DLD1 (cell line): ENCODE measurements around the gene ASNSD1.
"Not testable (repeated sequence)": the region's sequence is repeated elsewhere in the genome, so short reads cannot be mapped to it uniquely, and the experiment has no call there.

Source experiments
- in situ Hi-C: cut with HindIII; loops from 2 replicates; pipeline ENCODE4 v1.10.0; 2017; ENCODE audit warnings: low sequenced_read_pairs

Gene ASNSD1

GRCh38 chr2:189684811-189685210 is 23.6 kb downstream of the ASNSD1 start:
- in situ Hi-C loops, result no loop called here

GRCh38 chr2:189685540-189686229 is 24.4 kb downstream of the ASNSD1 start:
- in situ Hi-C loops, result no loop called here

DNA sequence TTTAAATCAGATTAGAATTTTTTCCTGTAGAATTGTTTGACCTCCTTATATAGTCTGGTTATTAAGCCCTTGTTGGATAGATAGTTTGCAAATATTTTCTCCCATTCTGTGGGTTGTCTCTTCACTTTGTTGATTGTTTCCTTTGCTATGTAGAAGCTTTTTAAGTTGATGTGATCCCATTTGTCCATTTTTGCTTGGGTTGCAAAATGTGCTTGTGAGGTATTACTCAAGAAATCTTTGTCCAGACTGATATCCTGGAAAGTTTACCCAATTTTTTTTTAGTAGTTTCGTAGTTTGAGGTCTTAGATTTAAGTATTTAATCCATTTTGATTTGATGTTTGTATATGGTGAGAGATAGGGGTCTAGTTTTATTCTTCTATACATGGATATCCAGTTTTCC is 26.5 kb downstream of the ASNSD1 start:
- in situ Hi-C loops, result not testable (repeated sequence)

GRCh38 chr2:189696223-189696622 is 35.0 kb downstream of the ASNSD1 start:
- in situ Hi-C loops, result no loop called here

DNA sequence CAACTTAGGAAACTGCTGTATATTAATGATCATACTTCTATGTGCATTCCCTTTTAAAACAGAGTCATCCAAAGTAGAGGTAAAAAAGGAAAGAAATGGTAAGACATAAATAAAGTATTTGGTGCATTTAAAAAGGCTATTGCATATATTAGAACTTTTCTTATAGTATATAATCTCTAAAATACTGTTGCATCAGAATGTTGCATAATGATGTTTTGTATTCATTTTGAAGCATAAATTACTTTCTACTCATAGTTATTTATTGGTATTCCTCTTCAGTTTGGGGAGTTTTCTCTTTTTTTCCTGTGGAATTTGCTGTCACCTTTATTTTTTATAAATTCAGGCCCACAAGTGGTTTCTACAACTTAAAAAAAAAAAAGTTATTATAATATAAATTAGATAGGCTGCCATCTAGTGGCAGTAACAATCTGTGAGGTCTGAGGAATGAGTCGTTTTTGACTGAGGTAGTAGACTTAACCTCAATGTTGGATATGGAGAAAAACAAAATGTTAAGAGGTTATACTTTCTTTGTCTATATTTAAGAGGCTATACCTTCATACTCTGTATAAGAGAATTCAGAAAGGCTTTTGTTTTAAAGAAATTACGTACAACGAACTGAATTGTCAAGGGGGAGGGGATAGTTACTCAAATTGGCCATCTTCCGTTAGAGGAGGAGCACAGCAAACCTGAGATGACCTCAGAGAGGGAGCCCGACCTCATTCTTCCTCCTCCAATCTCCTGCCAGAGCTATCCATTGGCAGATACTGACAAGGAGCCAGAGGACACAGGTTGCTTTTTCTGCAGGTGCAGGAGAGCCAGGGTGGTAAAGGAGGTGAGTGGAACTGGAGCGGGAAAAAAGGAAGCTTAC is 37.0 kb downstream of the ASNSD1 start:
- in situ Hi-C loops, result no loop called here

DNA sequence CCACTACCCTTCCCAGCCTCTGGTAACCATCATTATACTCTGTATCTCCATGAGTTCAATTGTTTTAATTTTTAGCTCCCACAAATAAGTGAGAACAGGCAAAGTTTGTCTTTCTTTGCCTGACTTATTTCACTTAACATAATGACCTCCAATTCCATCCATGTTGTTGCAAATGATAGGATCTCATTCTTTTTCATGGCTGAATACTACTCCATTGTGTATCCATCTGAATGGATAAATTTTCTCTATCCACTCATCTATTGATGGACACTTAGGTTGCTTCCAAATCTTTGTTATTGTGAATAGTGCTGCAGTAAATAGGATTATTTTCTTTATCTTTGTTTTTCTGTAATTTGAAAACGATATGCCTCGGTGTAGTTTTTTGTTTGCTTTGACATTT is 39.4 kb downstream of the ASNSD1 start:
- in situ Hi-C loops, result no loop called here

DNA sequence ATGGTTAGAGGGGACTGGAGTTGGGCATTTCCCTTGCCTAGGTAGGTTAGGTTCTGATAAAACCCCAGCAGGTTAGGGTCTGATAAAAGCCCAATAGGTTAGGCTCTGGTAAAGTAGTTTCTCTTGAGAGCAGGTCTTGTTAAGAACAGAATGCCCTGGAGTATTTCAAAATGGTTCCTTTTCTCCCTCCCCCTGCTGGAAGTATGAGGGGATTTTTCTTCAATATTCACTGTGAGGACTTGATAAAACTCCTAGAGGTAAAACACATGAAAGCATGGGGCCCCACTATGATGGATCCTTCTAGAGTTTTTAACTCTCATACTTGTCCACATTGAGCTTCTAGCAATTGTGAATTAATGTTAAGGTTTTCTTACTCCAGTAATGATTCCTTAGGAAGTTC is 40.8 kb downstream of the ASNSD1 start:
- in situ Hi-C loops, result no loop called here

GRCh38 chr2:189709501-189710221 is 48.4 kb downstream of the ASNSD1 start:
- in situ Hi-C loops, result no loop called here

DNA sequence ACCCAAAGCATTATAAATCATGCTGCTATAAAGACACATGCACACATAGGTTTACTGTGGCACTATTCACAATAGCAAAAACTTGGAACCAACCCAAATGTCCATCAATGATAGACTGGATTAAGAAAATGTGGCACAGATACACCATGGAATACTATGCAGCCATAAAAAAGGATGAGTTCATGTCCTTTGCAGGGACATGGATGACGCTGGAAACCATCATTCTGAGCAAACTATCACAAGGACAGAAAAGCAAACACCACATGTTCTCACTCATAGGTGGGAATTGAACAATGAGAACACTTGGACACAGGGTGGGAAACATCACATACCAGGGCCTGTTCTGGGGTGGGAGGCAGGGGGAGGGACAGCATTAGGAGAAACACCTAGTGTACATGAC is 56.3 kb downstream of the ASNSD1 start:
- in situ Hi-C loops, result not testable (repeated sequence)

DNA sequence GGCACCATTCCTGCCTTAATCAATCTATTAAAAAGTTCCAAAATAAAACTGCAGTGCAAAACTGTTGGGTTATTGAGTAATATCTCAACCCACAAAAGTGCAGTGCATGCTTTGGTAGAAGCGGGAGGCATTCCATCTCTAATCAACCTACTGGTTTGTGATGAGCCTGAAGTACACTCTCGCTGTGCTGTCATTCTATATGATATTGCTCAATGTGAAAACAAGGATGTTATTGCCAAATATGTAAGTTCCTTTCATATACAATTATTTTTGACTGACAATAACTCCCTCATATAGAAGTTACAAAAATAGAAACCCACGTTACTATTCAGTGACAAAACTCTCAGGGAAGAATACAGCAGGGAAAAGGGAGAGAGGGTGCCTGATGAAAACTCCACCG is 58.3 kb downstream of the ASNSD1 start:
- in situ Hi-C loops, result no loop called here
